ENCODE data around the gene TIFAB. TPM values are rescaled to one million over a fixed set of nuclear protein-coding genes. Genes with fewer than 3 reads are reported as not detected.

TIFAB gene
- polyA plus RNA-seq, 3 donors from 2014 or later = 0.03 to 0.07 TPM; not detected in 1

Other genes starting within 250 kb of the TIFAB start
- gene MACROH2A1, start 53.1 kb downstream of the TIFAB start, polyA plus RNA-seq = 100 to 1,000 TPM; 162 to 195 (median 168) TPM
- under 1 TPM in 1 of 3 donors, not detected in 2; 0.95 TPM for gene DCANP1, start 5.0 kb downstream of the TIFAB start, polyA plus RNA-seq
- gene NEUROG1, start 83.6 kb upstream of the TIFAB start, polyA plus RNA-seq = not detected
- not detected for gene CXCL14, start 126.6 kb upstream of the TIFAB start, polyA plus RNA-seq